Measurements from ENCODE around the gene SFT2D2.
A peak's percentile ranks its signal among the peaks of the same experiment; 100 is the strongest.
"Not testable (repeated sequence)": the region's sequence is repeated elsewhere in the genome, so short reads cannot be mapped to it uniquely, and the experiment has no call there.

SFT2D2 gene

DNA sequence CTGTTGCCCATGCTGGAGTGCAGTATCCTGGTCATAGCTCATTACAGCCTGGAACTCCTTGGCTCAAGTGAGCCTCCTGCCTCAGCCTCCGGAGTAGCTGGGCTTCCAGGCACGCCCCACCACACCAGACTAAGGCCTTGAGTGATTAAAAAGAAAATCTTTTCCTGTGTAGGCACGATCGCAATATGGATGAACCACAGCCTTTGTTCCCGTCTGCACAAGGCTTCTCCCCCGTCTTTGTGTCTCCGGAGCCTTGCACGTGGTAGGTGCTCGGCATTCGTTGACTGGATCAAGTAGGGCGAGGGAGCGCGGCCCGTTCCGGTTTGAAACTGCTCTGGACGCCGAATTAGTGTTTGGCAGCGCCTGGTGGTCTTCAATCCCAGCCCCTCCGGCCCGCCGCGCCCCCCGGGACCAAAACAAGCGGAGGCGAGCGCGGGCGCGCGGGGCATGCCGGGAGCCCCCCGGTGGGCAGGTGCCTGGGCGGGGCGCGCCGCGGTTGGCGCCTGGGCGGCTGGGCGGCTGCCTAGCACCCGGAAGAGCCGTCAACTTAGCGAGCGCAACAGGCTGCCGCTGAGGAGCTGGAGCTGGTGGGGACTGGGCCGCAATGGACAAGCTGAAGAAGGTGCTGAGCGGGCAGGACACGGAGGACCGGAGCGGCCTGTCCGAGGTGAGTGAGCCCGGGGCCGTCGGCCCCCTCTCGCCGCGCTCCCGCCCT lies at the start of gene SFT2D2:
Gene SFT2D2, plus strand, starts transcription at position 529 of the 715 bp plus-strand sequence. Its CDS starts 76 bp downstream, at position 605.
- peak within 1 kb of the TSS; percentile 93 for H3K4me3 ChIP-seq (ENCODE audit: low read depth, low read length)
- TF ChIP-seq, protein P1, sequence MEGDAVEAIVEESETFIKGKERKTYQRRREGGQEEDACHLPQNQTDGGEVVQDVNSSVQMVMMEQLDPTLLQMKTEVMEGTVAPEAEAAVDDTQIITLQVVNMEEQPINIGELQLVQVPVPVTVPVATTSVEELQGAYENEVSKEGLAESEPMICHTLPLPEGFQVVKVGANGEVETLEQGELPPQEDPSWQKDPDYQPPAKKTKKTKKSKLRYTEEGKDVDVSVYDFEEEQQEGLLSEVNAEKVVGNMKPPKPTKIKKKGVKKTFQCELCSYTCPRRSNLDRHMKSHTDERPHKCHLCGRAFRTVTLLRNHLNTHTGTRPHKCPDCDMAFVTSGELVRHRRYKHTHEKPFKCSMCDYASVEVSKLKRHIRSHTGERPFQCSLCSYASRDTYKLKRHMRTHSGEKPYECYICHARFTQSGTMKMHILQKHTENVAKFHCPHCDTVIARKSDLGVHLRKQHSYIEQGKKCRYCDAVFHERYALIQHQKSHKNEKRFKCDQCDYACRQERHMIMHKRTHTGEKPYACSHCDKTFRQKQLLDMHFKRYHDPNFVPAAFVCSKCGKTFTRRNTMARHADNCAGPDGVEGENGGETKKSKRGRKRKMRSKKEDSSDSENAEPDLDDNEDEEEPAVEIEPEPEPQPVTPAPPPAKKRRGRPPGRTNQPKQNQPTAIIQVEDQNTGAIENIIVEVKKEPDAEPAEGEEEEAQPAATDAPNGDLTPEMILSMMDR (IDR thresholded peaks at IDR 0.05; ENCODE audit: low read depth, low read length), result no peak

DNA sequence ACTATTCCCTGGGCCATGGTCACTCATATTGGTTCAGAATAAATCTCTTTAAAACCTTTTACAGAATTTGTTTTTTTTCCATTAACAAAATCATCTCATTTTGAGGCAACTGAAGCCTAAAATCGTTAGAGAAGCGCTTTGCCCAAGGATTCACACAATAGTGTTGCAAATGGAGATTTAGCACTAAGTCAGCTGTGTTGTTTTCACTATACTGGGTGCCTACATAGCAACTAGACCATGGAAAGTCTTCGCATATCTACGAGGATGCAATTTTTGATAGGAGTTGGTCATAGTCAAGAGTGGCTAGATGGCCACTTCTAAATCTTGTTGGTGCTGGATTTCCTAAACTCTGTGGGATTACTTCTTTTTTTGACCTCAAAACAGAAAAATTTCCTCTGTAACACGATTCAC lies 47.6 kb upstream of the SFT2D2 start:
- H3K4me3 ChIP-seq (ENCODE audit: low read depth, low read length), result peak overlapping the region; percentile 23; the same call in 1 of the 2 replicates

DNA sequence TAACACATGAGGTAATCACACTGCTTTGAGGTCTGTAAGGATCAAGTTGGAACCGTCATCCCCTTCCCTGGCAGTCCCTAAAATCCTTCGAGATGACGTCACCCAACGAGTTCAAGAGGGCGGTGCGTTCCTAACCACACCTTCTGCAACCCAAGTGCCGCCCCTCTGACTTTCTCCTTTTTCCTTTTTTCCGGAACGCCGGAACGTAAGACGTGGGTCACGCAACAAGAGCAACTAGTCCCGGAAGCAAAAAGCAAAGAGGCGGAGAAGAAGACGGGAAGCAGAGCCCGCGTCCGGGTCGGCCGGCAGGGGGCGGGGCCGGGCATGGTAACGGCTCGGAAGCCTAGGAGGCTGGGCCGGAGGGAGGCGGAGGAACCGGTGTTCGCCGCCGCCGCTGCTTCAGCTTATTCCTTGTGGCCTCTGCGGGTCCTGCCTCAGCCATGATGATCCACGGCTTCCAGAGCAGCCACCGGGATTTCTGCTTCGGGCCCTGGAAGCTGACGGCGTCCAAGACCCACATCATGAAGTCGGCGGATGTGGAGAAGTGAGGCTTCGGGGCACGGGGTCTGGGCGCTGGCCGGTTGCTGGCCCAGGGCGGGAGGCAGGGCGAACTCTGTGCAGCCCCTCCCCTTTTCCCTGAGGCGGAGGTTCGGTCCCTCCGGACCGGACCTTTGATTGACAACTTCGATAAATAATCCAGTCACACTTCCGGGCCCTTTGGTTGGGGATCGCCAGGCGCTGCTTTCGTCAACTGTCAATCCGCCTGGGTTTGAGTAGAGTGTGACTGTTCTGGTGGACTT lies 47.0 kb upstream of the SFT2D2 start, which contains the start of gene TIPRL:
Gene TIPRL, plus strand, starts transcription at position 325 of the 800 bp plus-strand sequence. Its CDS starts 116 bp downstream, at position 441.
- TF ChIP-seq, protein P1 (IDR thresholded peaks at IDR 0.05; ENCODE audit: low read depth, low read length), result no peak
- H3K4me3 ChIP-seq (ENCODE audit: low read depth, low read length), result peak within 1 kb of the TSS; percentile 98

More for the DNA sequence above, 47.6 kb upstream of the SFT2D2 start:
- TF ChIP-seq, protein P1 (IDR thresholded peaks at IDR 0.05; ENCODE audit: low read depth, low read length), result no peak

DNA sequence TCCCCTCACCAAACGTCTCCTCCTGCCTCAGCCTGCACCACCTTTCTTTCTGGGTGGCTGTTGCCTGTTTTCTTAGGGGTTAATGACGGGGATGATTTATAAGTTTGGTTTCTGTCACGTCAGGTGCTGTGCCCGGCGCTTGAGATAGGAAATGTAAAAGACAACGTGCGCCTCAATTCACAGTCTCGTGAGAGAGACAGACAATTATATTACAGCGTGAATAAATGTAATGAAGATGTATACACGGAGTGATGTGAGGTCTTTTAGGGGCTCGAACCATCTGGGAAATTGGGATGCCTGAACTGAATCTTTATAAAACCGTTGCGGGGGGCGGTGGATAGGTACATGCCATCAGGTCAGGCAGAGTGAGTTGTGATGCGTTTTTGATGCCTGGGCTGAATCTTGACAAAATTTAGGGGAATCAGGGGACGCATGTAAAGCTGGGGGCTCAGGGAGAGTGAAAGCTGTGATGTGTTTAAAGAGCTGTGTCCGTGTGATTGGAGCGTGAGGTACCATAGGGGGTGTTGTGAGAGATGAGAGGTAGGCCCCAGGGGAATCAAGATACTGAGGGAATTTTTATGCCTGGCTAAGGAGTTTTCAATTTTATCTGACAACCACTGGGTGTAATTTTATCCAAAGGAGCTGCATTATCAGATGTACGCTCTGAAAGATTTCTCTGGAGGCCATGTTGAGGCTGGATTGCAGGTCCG lies 46.2 kb upstream of the SFT2D2 start:
- H3K4me3 ChIP-seq (ENCODE audit: low read depth, low read length), result peak overlapping the region; percentile 98
- TF ChIP-seq, protein P1 (IDR thresholded peaks at IDR 0.05; ENCODE audit: low read depth, low read length), result no peak

DNA sequence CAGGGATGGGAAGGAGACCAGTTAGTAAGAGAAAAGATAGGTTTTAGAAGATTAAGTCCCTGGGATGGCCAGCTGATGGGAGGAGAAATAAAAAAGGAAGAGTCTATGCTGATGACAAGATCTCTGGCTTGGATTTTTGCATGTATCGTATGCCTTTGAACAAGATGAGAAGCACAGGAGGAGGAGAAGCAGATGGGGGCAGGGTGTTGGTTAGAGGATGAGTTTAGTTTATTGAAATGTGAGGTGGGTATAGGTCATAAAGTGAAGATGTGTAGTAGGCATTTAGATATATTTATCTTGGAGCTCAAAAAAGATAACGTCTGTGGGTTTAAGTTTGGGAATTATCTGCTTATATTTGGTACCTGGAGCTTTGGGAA lies 45.7 kb upstream of the SFT2D2 start:
- TF ChIP-seq, protein P1 (IDR thresholded peaks at IDR 0.05; ENCODE audit: low read depth, low read length), result no peak
- peak overlapping the region; percentile 98 for H3K4me3 ChIP-seq (ENCODE audit: low read depth, low read length)

DNA sequence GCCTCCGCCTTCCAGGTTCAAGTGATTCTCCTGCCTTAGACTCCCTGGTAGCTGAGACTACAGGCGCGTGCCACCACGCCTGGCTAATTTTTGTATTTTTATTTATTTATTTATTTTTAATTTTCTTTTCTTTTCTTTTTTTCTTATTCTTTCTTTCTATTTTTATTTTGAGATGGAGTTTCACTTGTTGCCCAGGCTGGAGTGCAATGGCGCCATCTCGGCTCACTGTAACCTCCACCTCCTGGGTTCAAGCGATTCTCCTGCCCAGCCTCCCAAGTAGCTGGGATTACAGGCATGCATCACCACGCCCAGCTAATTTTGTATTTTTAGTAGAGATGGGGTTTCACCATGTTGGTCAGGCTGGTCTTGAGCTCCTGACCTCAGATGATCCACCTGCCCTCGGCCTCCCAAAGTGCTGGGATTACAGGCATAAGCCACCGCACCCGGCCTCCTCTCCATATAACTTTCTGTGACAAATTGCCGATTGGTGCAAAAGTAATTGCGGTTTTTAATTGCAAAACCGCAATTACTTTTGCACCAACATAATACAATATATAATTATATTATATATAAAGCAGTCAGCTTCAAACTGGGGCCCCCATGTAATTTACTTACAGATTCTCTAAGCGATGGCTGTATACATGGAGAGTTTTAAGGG lies 44.6 kb upstream of the SFT2D2 start:
- H3K4me3 ChIP-seq (ENCODE audit: low read depth, low read length), result not testable (repeated sequence)

DNA sequence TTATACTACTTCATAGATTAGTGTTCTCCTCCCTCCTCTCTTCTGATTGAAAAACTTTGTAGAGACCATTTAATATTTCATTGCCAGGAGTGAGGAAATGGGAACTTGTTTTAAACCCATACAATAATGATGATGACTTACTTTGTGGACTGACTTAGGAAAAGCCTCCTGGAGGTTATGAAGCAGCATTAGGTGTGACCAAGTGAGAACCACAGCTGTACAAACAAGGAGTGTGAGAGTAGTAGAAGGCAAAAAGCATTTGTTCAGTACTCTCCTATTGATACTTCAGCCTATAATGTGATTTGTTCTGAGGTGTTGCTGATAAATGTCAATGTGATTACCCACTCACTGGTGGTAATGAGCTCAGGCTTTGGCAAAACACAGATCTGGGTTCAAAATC lies 38.6 kb upstream of the SFT2D2 start:
- TF ChIP-seq, protein P1 (IDR thresholded peaks at IDR 0.05; ENCODE audit: low read depth, low read length), result no peak
- H3K4me3 ChIP-seq (ENCODE audit: low read depth, low read length), result no peak overlapping the region
